ENCODE measurements around the gene DDX47.

- TF ChIP-seq, protein P1, sequence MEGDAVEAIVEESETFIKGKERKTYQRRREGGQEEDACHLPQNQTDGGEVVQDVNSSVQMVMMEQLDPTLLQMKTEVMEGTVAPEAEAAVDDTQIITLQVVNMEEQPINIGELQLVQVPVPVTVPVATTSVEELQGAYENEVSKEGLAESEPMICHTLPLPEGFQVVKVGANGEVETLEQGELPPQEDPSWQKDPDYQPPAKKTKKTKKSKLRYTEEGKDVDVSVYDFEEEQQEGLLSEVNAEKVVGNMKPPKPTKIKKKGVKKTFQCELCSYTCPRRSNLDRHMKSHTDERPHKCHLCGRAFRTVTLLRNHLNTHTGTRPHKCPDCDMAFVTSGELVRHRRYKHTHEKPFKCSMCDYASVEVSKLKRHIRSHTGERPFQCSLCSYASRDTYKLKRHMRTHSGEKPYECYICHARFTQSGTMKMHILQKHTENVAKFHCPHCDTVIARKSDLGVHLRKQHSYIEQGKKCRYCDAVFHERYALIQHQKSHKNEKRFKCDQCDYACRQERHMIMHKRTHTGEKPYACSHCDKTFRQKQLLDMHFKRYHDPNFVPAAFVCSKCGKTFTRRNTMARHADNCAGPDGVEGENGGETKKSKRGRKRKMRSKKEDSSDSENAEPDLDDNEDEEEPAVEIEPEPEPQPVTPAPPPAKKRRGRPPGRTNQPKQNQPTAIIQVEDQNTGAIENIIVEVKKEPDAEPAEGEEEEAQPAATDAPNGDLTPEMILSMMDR (IDR thresholded peaks at IDR 0.05), result no peak
- TF ChIP-seq EZH2 (IDR thresholded peaks at IDR 0.05; ENCODE audit: borderline replicate concordance, insufficient read depth, low read depth, low read length, poor library complexity, severe bottlenecking), result no peak
Observed at GRCh38 chr12:12796171-12796570, 17.0 kb upstream of the DDX47 start.

Measured in B cell (primary cell).